HG03469 (cell line): Measurements from ENCODE around the gene PCED1A.
"Not testable (repeated sequence)": the region's sequence is repeated elsewhere in the genome, so short reads cannot be mapped to it uniquely, and the experiment has no call there.

Source experiments
- ATAC-seq: cut with Tn5 transposase; IDR thresholded peaks from one replicate; pipeline ENCODE4 v1.9.1; 2021; ENCODE audit warnings: mild to moderate bottlenecking, moderate library complexity, moderate number of reproducible peaks; ENCODE audit not compliant: unreplicated experiment

Gene PCED1A

GRCh38 chr20:2831206-2831605 lies 9.2 kb downstream of the PCED1A start:
- ATAC-seq, result not testable (repeated sequence)

GRCh38 chr20:2829376-2829775 lies 11.1 kb downstream of the PCED1A start:
- no peak for ATAC-seq

GRCh38 chr20:2826655-2827054 lies 13.8 kb downstream of the PCED1A start:
- no peak for ATAC-seq

- no peak for ATAC-seq
Observed at GRCh38 chr20:2825761-2826160, 14.7 kb downstream of the PCED1A start.

GRCh38 chr20:2822073-2822472 lies 18.4 kb downstream of the PCED1A start:
- ATAC-seq, result no peak

- no peak for ATAC-seq
Observed at GRCh38 chr20:2820896-2821869, 19.3 kb downstream of the PCED1A start.

GRCh38 chr20:2820084-2820895 lies 20.2 kb downstream of the PCED1A start:
- ATAC-seq, result no peak

GRCh38 chr20:2817891-2818595 lies 22.4 kb downstream of the PCED1A start:
- no peak for ATAC-seq

GRCh38 chr20:2817341-2817726 lies 23.1 kb downstream of the PCED1A start:
- ATAC-seq, result no peak

GRCh38 chr20:2816583-2817340 lies 23.7 kb downstream of the PCED1A start:
- ATAC-seq, result no peak

GRCh38 chr20:2816030-2816582 lies 24.3 kb downstream of the PCED1A start, which contains the start of gene TMEM239:
TMEM239 (plus strand) TSS chr20:2816364; CDS start chr20:2816555, 191 bp downstream.
- no peak for ATAC-seq

- no peak for ATAC-seq
Observed at GRCh38 chr20:2815242-2815900, 25.1 kb downstream of the PCED1A start.

- no peak for ATAC-seq
Observed at GRCh38 chr20:2814587-2815051, 25.8 kb downstream of the PCED1A start, which contains the start of gene C20orf141. C20orf141 (plus strand) TSS chr20:2814987; CDS start chr20:2815185, 198 bp downstream.

GRCh38 chr20:2814076-2814475 lies 26.4 kb downstream of the PCED1A start:
- ATAC-seq, result no peak

GRCh38 chr20:2812189-2812588 lies 28.3 kb downstream of the PCED1A start:
- ATAC-seq, result no peak

GRCh38 chr20:2809690-2810089 lies 30.8 kb downstream of the PCED1A start:
- no peak for ATAC-seq

- not testable (repeated sequence) for ATAC-seq
Observed at GRCh38 chr20:2807929-2808328, 32.5 kb downstream of the PCED1A start.

- no peak for ATAC-seq
Observed at GRCh38 chr20:2807019-2807418, 33.4 kb downstream of the PCED1A start.

GRCh38 chr20:2806351-2806701 lies 34.1 kb downstream of the PCED1A start:
- ATAC-seq, result no peak
